Prostate gland (tissue), 2 donors: ENCODE results near the gene ING5. TPM values are rescaled to one million over a fixed set of nuclear protein-coding genes. Genes with fewer than 3 reads are reported as not detected.
"Not testable (repeated sequence)": the region's sequence is repeated elsewhere in the genome, so short reads cannot be mapped to it uniquely, and the experiment has no call there.

ENCODE experiments used
- DNase-seq: peaks from one replicate; pipeline ENCODE4 v3.0.0-alpha.2; 2019; ENCODE audit warnings: low spot score
- H3K27ac ChIP-seq, 2 donors: fragments of 200-600 bp; sonication (generic); 2 replicates each; pipeline ENCODE4 v1.5.1; 2017 to 2019
- H3K27me3 ChIP-seq: fragments of 200-600 bp; sonication (generic); replicated peaks from 2 replicates; pipeline ENCODE4 v1.5.1; 2019; ENCODE audit not compliant: insufficient read depth
- H3K36me3 ChIP-seq, 2 donors: fragments of 200-600 bp; sonication (generic); 1 replicate in 1 of 2; 2 replicates in 1 of 2; pipeline versions ENCODE4 v1.5.1 to v1.8.1; 2017 to 2019
- H3K4me1 ChIP-seq: fragments of 200-600 bp; sonication (generic); replicated peaks from 2 replicates; pipeline ENCODE4 v1.5.1; 2019
- H3K4me3 ChIP-seq, 2 donors: fragments of 200-600 bp; sonication (generic); 2 replicates each; pipeline ENCODE4 v1.5.1; 2017 to 2019
- H3K9me3 ChIP-seq: fragments of 200-600 bp; sonication (generic); 2 replicates; pipeline ENCODE4 v1.5.1; 2017
- CTCF ChIP-seq, 4 experiments: fragments of 200-600 bp in 2 of 4; fragments of 450-650 bp in 2 of 4; sonication (generic) in 2 of 4; IDR thresholded peaks; 1 replicate in 3 of 4; 2 replicates in 1 of 4; pipeline ENCODE4 v1.5.1; 2016 to 2019; ENCODE audit warnings: antibody characterized with exemption in 4 of 4, mild to moderate bottlenecking in 2 of 4, moderate library complexity in 2 of 4
- POLR2A ChIP-seq: fragments of 450-650 bp; IDR thresholded peaks from one replicate; pipeline ENCODE4 v1.6.1; 2016; ENCODE audit warnings: antibody characterized with exemption, mild to moderate bottlenecking
- POLR2AphosphoS5 ChIP-seq: sonication (generic); formaldehyde crosslinking; IDR thresholded peaks from one replicate; pipeline ENCODE4 v1.6.1; 2017; ENCODE audit warnings: antibody characterized with exemption
- WGBS: methylation state at CpG from one replicate; pipeline ENCODE4 v1.1.5; 2018; 5-methylcytosine and 5-hydroxymethylcytosine counted together
- intact Hi-C: fragments of 100-400 bp; cut with DNase I; formaldehyde crosslinking; loops from one replicate; pipeline ENCODE4 v1.14.2; 2022
- total RNA-seq, 2 donors: library from RNA; depleted of rRNA; stranded (reverse); fragments of >200 nt; gene quantifications; one replicate each; pipeline ENCODE4 v1.1.0, GENCODE V29; 2016

Gene ING5
- total RNA-seq, 2 donors from 2014 or later, result 65.6 to 84.8 TPM

DNA sequence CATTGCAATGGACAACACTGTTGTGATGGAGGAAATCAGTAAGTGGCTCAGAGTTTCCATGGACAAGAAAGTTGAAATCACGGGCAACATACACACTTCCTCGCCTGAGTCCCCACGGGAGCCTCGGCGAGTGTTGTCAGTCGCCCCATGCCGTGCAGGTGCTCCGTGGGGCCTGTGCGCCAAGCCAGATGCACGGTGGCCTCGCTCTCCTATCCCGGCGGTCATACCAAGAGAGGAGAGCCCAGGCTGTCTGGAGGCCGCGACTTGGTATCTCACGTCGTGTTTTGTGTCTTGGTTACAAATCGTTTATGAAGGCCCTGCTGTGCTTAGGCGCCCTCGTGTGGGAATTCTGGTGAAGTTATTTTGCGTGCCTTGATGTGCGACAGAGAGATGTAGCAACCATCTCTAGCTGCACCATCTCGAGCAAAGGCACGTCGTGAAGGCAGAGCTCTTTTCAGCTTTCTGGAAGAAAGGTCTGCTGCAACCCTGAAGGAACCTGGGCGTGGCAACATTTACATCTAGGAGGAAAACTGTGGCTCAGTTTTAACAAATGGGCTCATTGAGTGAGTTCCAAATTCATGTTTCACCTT lies 42.6 kb upstream of the ING5 start:
- peak overlapping the region in 1 of 2 donors; percentile 41 for H3K27ac ChIP-seq
- H3K4me1 ChIP-seq, result peaks cover 3% of the 10 kb centered on the region
- no peaks in the 10 kb centered on the region for H3K9me3 ChIP-seq
- H3K36me3 ChIP-seq, result peaks cover 7 to 10% of the 10 kb centered on the region in 2 donors
- TF ChIP-seq POLR2A (no peak), POLR2AphosphoS5 (peak; percentile 55), CTCF (IDR thresholded peaks at IDR 0.05) (peak in 3 of 4 experiments; percentile 40 to 68 (median 63))
- no peaks in the 10 kb centered on the region for H3K27me3 ChIP-seq
- DNase-seq, result peak; percentile 63
- no peak overlapping the region for H3K4me3 ChIP-seq
- intact Hi-C loops, result loop anchor here (5.0 kb wide), 1 partner anchor 807 kb away; no protein-coding TSS in a partner anchor
- 50% methylated on average over 26 of the region's 26 CpGs for WGBS

DNA sequence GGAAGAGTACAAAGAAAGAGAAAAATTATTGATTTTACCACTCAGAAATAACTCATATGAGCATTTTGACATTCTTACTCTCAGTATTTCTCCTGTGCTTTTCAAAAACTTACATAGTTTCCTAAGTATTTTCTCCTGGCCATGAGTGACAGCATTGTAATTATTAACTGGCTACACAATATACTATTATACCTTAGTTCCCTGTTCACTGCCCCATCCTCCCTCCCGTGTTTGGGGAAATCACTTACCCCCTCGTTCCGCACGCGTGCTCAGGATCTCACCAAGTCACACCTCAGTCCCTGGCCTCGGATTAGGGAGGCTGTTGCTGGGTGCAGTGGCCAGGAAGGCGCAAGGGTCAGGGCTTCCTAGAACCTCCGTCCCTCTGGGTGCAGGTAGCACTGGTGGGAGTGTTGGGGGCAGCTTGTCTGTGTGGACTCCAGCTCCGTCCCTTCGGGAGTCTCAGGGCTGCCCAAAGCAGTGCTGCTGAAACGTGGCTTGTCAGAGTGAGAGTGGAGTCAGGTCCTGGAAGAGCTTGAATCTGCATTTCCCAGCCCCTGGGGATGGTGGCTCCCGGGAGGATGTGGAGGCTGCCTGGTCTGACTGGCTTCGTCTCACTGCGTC lies 41.1 kb upstream of the ING5 start:
- Histone ChIP-seq H3K4me3 (no peak overlapping the region), H3K9me3 (no peaks in the 10 kb centered on the region), H3K4me1 (peaks cover 3% of the 10 kb centered on the region), H3K27me3 (no peaks in the 10 kb centered on the region), H3K36me3 (no peaks in the 10 kb centered on the region), H3K27ac (no peak overlapping the region)
- intact Hi-C loops, result no loop called here
- 88% methylated on average over 14 of the region's 14 CpGs for WGBS
- TF ChIP-seq POLR2AphosphoS5, result no peak
- no peak for DNase-seq

DNA sequence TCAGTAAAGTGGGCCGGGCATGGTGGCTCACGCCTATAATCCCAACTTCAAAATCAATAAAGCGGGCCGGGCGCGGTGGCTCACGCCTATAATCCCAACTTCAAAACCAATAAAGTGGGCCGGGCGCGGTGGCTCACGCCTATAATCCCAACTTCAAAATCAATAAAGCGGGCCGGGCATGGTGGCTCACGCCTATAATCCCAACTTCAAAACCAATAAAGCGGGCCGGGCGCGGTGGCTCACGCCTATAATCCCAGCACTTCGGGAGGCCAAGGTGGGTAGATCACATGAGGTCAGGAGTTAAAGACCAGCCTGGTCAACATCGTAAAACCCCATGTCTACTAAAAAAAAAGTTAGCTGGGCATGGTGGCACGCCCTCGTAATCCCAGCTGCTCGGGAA lies 39.1 kb upstream of the ING5 start:
- WGBS, result 86% methylated on average over 24 of the region's 24 CpGs
- intact Hi-C loops, H3K9me3 ChIP-seq, H3K36me3 ChIP-seq, H3K4me3 ChIP-seq, H3K27me3 ChIP-seq, H3K4me1 ChIP-seq, DNase-seq: not testable (repeated sequence)
- H3K27ac ChIP-seq, result peak overlapping the region in 1 of 2 donors; percentile 32

DNA sequence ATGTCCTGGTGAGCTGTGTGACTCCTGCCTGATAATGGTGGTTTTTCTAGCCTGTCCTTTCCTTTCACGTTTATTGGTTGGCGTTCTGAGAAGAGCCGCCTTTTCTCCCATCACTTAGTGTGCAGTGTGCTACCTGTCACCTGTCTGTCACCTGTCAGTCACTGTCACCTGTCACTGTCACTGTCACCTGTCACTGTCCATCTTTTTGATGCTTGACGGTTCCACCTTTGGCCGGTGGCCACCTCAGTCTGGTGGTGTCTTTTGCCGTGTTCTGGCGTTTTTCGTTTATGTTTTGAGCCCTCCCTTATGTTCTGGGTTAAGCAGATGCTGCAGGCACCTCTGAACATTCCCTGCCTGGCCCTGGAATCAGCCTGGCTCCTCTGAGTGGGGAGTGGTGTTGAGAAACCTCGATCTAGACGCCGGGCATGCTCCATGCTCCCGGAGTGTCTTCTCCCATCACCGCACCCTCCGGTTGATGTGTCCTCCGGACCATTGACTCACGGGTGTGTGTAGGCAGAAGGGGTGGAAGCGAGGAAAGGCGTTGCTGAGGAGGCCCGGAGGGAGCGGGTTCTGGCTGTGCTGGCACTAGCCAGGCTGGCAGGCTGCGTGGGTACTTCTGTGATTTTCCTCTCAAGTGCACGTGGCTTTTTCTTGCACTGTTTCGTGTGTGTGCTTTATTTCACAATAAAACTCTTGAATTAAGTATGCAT lies 36.0 kb upstream of the ING5 start:
- TF ChIP-seq CTCF (IDR thresholded peaks at IDR 0.05), result no peak
- no peak overlapping the region for H3K4me3 ChIP-seq
- no peak overlapping the region for H3K27ac ChIP-seq
- WGBS, result 86% methylated on average over 23 of the region's 23 CpGs
- intact Hi-C loops, result no loop called here
- peaks cover 0 to 11% of the 10 kb centered on the region in 2 donors for H3K36me3 ChIP-seq
- DNase-seq, result no peak
- no peaks in the 10 kb centered on the region for H3K9me3 ChIP-seq
- no peaks in the 10 kb centered on the region for H3K27me3 ChIP-seq
- no peaks in the 10 kb centered on the region for H3K4me1 ChIP-seq

GRCh38 chr2:241666627-241667400 lies 35.0 kb upstream of the ING5 start:
- TF ChIP-seq CTCF (IDR thresholded peaks at IDR 0.05) (no peak), POLR2A (no peak), POLR2AphosphoS5 (no peak)
- Histone ChIP-seq H3K4me3 (no peak overlapping the region), H3K4me1 (no peaks in the 10 kb centered on the region), H3K27ac (no peak overlapping the region), H3K27me3 (no peaks in the 10 kb centered on the region), H3K36me3 (peaks cover 0 to 11% of the 10 kb centered on the region in 2 donors), H3K9me3 (no peaks in the 10 kb centered on the region)
- intact Hi-C loops, result no loop called here
- no peak for DNase-seq
- 68% methylated on average over 42 of the region's 42 CpGs for WGBS
